Tibial nerve (tissue), 4 donors: ENCODE data around the gene CST1. TPM values are rescaled to one million over a fixed set of nuclear protein-coding genes. Genes with fewer than 3 reads are reported as not detected.
"Not testable (repeated sequence)": the region's sequence is repeated elsewhere in the genome, so short reads cannot be mapped to it uniquely, and the experiment has no call there.

Source experiments
- DNase-seq, 2 donors: peaks; one replicate each; pipeline ENCODE4 v3.0.0-alpha.2; 2019; ENCODE audit warnings: low spot score in 2 of 2
- H3K27ac ChIP-seq, 4 donors: fragments of 200-600 bp; sonication (generic) in 3 of 4; one replicate each; pipeline ENCODE4 v1.5.1; 2017 to 2019; ENCODE audit warnings: mild to moderate bottlenecking in 1 of 4
- H3K27me3 ChIP-seq, 2 donors: fragments of 200-600 bp; sonication (generic) in 1 of 2; one replicate each; pipeline versions ENCODE4 v1.5.1 to v1.6.0; 2017 to 2019
- H3K36me3 ChIP-seq, 3 donors: fragments of 200-600 bp; sonication (generic); one replicate each; pipeline ENCODE4 v1.5.1; 2018 to 2019
- H3K4me1 ChIP-seq, 4 donors: fragments of 200-600 bp; sonication (generic) in 3 of 4; one replicate each; pipeline ENCODE4 v1.5.1; 2017 to 2019
- H3K4me3 ChIP-seq, 4 donors: fragments of 200-600 bp; sonication (generic) in 3 of 4; one replicate each; pipeline ENCODE4 v1.5.1; 2017 to 2019; ENCODE audit warnings: mild to moderate bottlenecking in 1 of 4, moderate library complexity in 1 of 4
- H3K9me3 ChIP-seq, 4 donors: fragments of 200-600 bp; sonication (generic) in 3 of 4; one replicate each; pipeline ENCODE4 v1.5.1; 2017 to 2019
- EP300 ChIP-seq, 2 donors: sonication (generic); formaldehyde crosslinking; IDR thresholded peaks; one replicate each; pipeline ENCODE4 v1.6.1; 2017; ENCODE audit warnings: antibody characterized with exemption in 2 of 2, mild to moderate bottlenecking in 1 of 2
- POLR2A ChIP-seq, 2 donors: fragments of 450-650 bp; IDR thresholded peaks; one replicate each; pipeline ENCODE4 v1.6.1; 2017; ENCODE audit warnings: antibody characterized with exemption in 2 of 2, mild to moderate bottlenecking in 2 of 2, moderate library complexity in 2 of 2
- WGBS, 2 donors: methylation state at CpG; one replicate each; pipeline ENCODE4 v1.1.5; 2018; 5-methylcytosine and 5-hydroxymethylcytosine counted together
- total RNA-seq, 4 donors: library from RNA; depleted of rRNA; stranded (reverse); fragments of >200 nt; gene quantifications; one replicate each; pipeline ENCODE4 v1.1.0, GENCODE V29; 2016
- TF ChIP-seq, protein P1 (sequence below), 5 experiments: fragments of 200-600 bp in 3 of 5; fragments of 450-650 bp in 2 of 5; sonication (generic) in 3 of 5; IDR thresholded peaks; one replicate each; pipeline ENCODE4 v1.5.1; 2016 to 2019; ENCODE audit warnings: antibody characterized with exemption in 5 of 5, mild to moderate bottlenecking in 3 of 5, moderate library complexity in 2 of 5

The CST1 gene
- total RNA-seq, 4 donors from 2014 or later = 2.2 to 11.0 (median 3.3) TPM; not detected in 1

DNA sequence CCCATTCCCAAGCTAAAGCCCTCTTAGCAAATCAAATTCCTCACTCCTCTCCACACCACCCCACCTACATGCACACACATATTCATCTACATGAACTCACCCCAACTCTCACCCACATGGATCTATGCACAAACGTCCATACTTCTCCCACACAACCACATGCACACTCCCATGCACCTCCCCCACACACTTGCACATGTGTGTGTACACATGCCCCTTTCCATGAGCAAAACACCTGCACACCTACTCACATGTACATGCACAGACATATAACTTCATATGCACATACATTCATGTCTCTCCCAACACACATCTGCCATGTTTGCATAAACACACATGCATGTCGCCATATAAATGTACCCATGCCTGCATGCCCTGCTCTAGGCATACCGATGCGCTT, 22.8 kb upstream of the CST1 start:
- Histone ChIP-seq H3K27me3 (no peaks in the 10 kb centered on the region), H3K4me1 (peaks cover 0 to 4% (median 0%) of the 10 kb centered on the region in 4 donors), H3K4me3 (no peak overlapping the region), H3K9me3 (no peaks in the 10 kb centered on the region), H3K27ac (no peak overlapping the region), H3K36me3 (no peaks in the 10 kb centered on the region)
- DNase-seq = no peak
- no peak for TF ChIP-seq EP300 (IDR thresholded peaks at IDR 0.05)
- TF ChIP-seq POLR2A (IDR thresholded peaks at IDR 0.05) = no peak
- TF ChIP-seq, protein P1, sequence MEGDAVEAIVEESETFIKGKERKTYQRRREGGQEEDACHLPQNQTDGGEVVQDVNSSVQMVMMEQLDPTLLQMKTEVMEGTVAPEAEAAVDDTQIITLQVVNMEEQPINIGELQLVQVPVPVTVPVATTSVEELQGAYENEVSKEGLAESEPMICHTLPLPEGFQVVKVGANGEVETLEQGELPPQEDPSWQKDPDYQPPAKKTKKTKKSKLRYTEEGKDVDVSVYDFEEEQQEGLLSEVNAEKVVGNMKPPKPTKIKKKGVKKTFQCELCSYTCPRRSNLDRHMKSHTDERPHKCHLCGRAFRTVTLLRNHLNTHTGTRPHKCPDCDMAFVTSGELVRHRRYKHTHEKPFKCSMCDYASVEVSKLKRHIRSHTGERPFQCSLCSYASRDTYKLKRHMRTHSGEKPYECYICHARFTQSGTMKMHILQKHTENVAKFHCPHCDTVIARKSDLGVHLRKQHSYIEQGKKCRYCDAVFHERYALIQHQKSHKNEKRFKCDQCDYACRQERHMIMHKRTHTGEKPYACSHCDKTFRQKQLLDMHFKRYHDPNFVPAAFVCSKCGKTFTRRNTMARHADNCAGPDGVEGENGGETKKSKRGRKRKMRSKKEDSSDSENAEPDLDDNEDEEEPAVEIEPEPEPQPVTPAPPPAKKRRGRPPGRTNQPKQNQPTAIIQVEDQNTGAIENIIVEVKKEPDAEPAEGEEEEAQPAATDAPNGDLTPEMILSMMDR (IDR thresholded peaks at IDR 0.05) = no peak
- WGBS, 2 donors = 83 to 87% methylated on average over 4 of the region's 4 CpGs

DNA sequence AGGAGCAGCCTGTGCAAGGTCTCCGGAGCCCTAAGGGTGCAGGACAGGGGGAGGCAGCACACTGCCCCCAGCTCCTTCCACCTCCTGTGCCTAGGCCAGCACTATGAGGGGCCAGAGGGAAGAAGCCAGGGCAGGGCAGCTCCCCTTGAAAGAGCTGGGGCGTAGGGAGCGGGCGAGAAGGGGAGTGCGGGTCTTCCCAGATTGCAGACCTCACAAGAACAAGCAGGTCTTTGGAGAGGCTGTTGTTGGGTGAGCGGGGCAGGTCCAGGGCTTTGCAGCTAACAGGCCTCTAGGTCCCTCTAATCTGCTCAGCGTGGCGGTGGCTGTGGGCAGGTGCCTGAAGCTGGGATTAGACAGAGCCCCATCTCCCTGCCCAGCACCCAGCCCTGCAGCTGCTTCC, 22.4 kb upstream of the CST1 start:
- WGBS, 2 donors = 92 to 95% methylated on average over 8 of the region's 8 CpGs
- DNase-seq = no peak
- Histone ChIP-seq H3K4me3 (no peak overlapping the region), H3K27ac (no peak overlapping the region), H3K36me3 (no peaks in the 10 kb centered on the region), H3K9me3 (no peaks in the 10 kb centered on the region), H3K27me3 (no peaks in the 10 kb centered on the region), H3K4me1 (peaks cover 0 to 4% (median 0%) of the 10 kb centered on the region in 4 donors)
- TF ChIP-seq, protein P1 (IDR thresholded peaks at IDR 0.05) = no peak
- no peak for TF ChIP-seq POLR2A (IDR thresholded peaks at IDR 0.05)

DNA sequence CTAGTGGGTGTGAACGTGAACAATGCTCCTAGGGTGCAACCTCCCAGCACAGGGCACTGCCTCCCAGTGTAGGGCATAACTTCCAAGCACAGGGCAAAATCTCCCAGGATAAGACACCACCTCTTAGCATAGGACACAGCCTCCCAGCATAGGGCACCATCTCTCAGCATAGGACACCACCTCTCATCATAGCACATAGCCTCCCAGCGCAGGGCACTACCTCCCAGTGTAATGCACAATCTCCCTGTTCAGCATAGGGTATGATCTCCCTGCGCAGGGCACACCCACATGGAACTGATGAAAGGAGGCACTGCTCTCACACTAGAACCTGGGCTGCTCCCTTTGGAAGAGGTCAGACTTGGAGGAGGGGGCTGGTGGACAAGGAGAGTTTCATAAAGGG, 21.3 kb upstream of the CST1 start:
- WGBS, 2 donors = 66 to 87% methylated on average over 3 of the region's 3 CpGs
- Histone ChIP-seq H3K4me1 (peaks cover 0 to 4% (median 0%) of the 10 kb centered on the region in 4 donors), H3K9me3 (no peaks in the 10 kb centered on the region), H3K27me3 (no peaks in the 10 kb centered on the region), H3K36me3 (no peaks in the 10 kb centered on the region), H3K27ac (no peak overlapping the region), H3K4me3 (no peak overlapping the region)
- DNase-seq = no peak
- TF ChIP-seq, protein P1 (IDR thresholded peaks at IDR 0.05) = no peak
- TF ChIP-seq POLR2A (IDR thresholded peaks at IDR 0.05) (no peak), EP300 (IDR thresholded peaks at IDR 0.05) (no peak)

DNA sequence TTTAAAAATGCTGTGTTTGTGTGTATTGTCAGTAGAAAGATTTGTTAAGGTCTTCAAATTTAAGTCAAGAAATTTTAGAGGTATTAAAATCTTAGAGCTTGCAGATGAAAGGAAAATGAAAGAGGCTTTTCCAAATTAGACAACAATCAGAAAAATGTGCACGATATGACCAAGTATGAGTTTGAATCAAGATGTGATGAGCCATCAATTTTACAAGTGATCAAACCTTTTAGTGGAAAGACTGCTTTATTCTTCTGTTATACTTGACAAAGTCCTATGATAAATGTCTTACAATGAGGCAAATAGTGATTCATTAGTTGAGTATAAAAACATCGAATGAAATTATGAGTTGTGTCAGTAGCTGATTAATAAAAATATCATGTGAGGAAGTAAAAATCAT, 19.6 kb upstream of the CST1 start:
- H3K4me3 ChIP-seq = no peak overlapping the region
- TF ChIP-seq POLR2A (IDR thresholded peaks at IDR 0.05) = no peak
- TF ChIP-seq, protein P1 (IDR thresholded peaks at IDR 0.05) = no peak
- TF ChIP-seq EP300 (IDR thresholded peaks at IDR 0.05) = no peak
- H3K9me3 ChIP-seq = peaks cover 0 to 7% (median 0%) of the 10 kb centered on the region in 4 donors
- H3K27ac ChIP-seq = no peak overlapping the region
- no peaks in the 10 kb centered on the region for H3K4me1 ChIP-seq
- DNase-seq = no peak
- H3K27me3 ChIP-seq = no peaks in the 10 kb centered on the region
- 73 to 74% methylated on average over 2 of the region's 2 CpGs for WGBS, 2 donors
- no peaks in the 10 kb centered on the region for H3K36me3 ChIP-seq

DNA sequence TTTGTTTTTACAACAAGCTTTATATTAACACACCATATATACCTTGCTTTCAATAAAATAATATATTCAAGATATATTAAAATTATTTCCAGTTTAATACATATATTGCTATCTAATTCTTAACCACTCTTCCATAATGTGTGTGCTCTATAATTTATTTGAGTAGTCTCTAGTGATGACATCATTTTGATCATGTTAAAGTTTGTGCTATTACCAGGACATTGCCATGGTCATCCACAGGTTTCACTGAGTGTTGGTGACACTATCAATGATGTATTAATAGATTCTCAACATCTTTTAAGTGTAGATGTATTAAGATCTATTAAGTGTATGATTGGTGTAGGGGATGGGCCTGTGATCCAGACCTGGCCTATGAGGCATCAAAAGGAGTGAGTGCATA, 17.8 kb upstream of the CST1 start:
- peaks cover 0 to 13% (median 0%) of the 10 kb centered on the region in 4 donors for H3K9me3 ChIP-seq
- not testable (repeated sequence) for H3K4me3 ChIP-seq, DNase-seq, H3K27me3 ChIP-seq, H3K36me3 ChIP-seq, H3K27ac ChIP-seq, H3K4me1 ChIP-seq

DNA sequence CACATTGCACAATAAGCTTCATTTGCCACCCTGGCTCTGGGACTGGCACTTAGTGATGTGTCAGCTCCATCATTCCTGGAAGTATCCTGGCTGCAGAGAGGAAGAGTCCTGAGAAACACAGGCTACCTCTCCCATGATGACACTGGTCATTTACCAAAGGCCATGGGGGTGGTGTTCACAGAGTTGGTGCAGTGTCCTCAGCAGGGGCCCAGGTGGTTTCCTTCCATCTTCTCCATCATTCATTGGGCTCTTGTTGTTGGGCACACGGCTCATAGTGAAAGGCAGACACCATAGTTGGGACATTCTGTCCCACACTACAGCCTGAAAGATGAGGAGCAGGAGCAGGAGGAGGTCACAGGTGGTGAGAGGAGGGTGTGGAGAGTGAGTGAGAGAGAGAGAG, 15.8 kb upstream of the CST1 start:
- Histone ChIP-seq H3K36me3 (no peaks in the 10 kb centered on the region), H3K9me3 (peaks cover 0 to 13% (median 0%) of the 10 kb centered on the region in 4 donors), H3K4me3 (no peak overlapping the region), H3K4me1 (no peaks in the 10 kb centered on the region), H3K27ac (no peak overlapping the region), H3K27me3 (no peaks in the 10 kb centered on the region)
- 80 to 85% methylated on average over 1 of the region's 1 CpG for WGBS, 2 donors
- TF ChIP-seq POLR2A (IDR thresholded peaks at IDR 0.05) (no peak), EP300 (IDR thresholded peaks at IDR 0.05) (no peak)
- TF ChIP-seq, protein P1 (IDR thresholded peaks at IDR 0.05) = no peak
- no peak for DNase-seq
